H1 (cell line): ENCODE measurements around the gene HS3ST3B1. TPM values are rescaled to one million over a fixed set of nuclear protein-coding genes. Genes with fewer than 3 reads are reported as not detected.

Source experiments
- CHD7 ChIP-seq: fragments of 300-600 bp; sonication (generic); IDR thresholded peaks from 2 replicates; pipeline ENCODE4 v1.7.1; 2012; ENCODE audit warnings: low read length, moderate library complexity, mild to moderate bottlenecking, inconsistent platforms; ENCODE audit not compliant: insufficient replicate concordance
- RAD21 ChIP-seq, 2 experiments: IDR thresholded peaks in 1 of 2; conservative IDR thresholded peaks in 1 of 2; 2 replicates each; pipeline ENCODE4 v1.6.1; 2011; ENCODE audit warnings: low read depth in 2 of 2, low read length in 2 of 2, improper control_type of control experiment in 1 of 2, inconsistent platforms in 1 of 2, mild to moderate bottlenecking in 1 of 2, moderate library complexity in 1 of 2
- polyA plus RNA-seq, 7 experiments: library from polyadenylated mRNA; depleted of rRNA in 3 of 7; stranded (reverse) in 5 of 7; unstranded in 2 of 7; fragments of >200 nt in 5 of 7; fragments of 200-250 nt in 2 of 7; gene quantifications; 1 replicate in 5 of 7; 2 replicates in 1 of 7; 4 replicates in 1 of 7; pipeline versions ENCODE4 v1.2.1 to v1.2.3, GENCODE V29; 2011 to 2013; ENCODE audit warnings: missing spikeins in 2 of 7, mixed read lengths in 2 of 7
- total RNA-seq: library from RNA; stranded (reverse); fragmentation: NEBNext Ultra II Directional; extraction: Animal tissue kit (Norgen Biotek cat#: 25700); gene quantifications from 2 replicates; pipeline ENCODE4 v1.2.1, GENCODE V29; 2021

The HS3ST3B1 gene
- total and polyA plus RNA-seq, 2 of the 8 experiments (the other 6 are each of a cell fraction or from before 2014, with no cell fraction given): 4.7 to 14.4 TPM

- no peak for TF ChIP-seq CHD7
- no peak for TF ChIP-seq RAD21 (IDR thresholded peaks at IDR 0.05 in 1 of 2, conservative IDR thresholded peaks at IDR 0.05 in 1 of 2; ENCODE audit: low read depth in 2 of 2, low read length in 2 of 2)
These were observed 58.5 kb downstream of the HS3ST3B1 start (continued) for GRCh38 chr17:14359163-14360020.
